H1 (cell line): ENCODE data around the gene SELENOV. TPM values are rescaled to one million over a fixed set of nuclear protein-coding genes. Genes with fewer than 3 reads are reported as not detected.

Source experiments
- CTCF ChIA-PET: fragments of 300-600 bp; sonication (Branson Sonifier 250); formaldehyde crosslinking; loops from one replicate; lab custom pipeline; 2021; ENCODE audit not compliant: partially characterized antibody; lab: Charles Lee
- POLR2A ChIA-PET: fragments of 300-600 bp; sonication (Branson Sonifier 250); formaldehyde crosslinking; loops from one replicate; lab custom pipeline; 2021; ENCODE audit warnings: inconsistent platforms; ENCODE audit not compliant: partially characterized antibody; lab: Charles Lee
- DNase-seq, 2 experiments: peaks; one replicate each; pipeline versions ENCODE4 v3.0.0 to v3.0.0-alpha.2; 2010 to 2022; ENCODE audit warnings: low spot score in 2 of 2, low read depth in 1 of 2, mixed read lengths in 1 of 2
- FAIRE-seq: peaks from 2 replicates; lab custom pipeline; 2011; peaks lifted over from hg19 to GRCh38; lab: Jason Lieb, UNC
- H2AFZ ChIP-seq: 2 replicates; pipeline ENCODE4 v1.8.1; 2012; ENCODE audit warnings: low read length, inconsistent platforms
- H2AK5ac ChIP-seq: 2 replicates; pipeline ENCODE4 v1.6.1; 2013; ENCODE audit warnings: low read depth, low read length
- H2BK120ac ChIP-seq: replicated peaks from 2 replicates; pipeline ENCODE3; 2013; ENCODE audit warnings: low read depth, low read length, inconsistent platforms
- H2BK12ac ChIP-seq: 2 replicates; pipeline ENCODE4 v1.6.1; 2013; ENCODE audit warnings: low read depth, low read length
- H2BK15ac ChIP-seq: 2 replicates; pipeline ENCODE4 v1.6.1; 2013; ENCODE audit warnings: low read length
- H2BK20ac ChIP-seq: 2 replicates; pipeline ENCODE4 v1.6.1; 2013; ENCODE audit warnings: low read length
- H2BK5ac ChIP-seq: 2 replicates; pipeline ENCODE4 v1.6.1; 2013; ENCODE audit warnings: low read depth, low read length
- H3K14ac ChIP-seq: 2 replicates; pipeline ENCODE4 v1.6.1; 2013; ENCODE audit warnings: inconsistent platforms; ENCODE audit not compliant: insufficient read length
- H3K18ac ChIP-seq: 2 replicates; pipeline ENCODE4 v1.6.1; 2013; ENCODE audit warnings: low read length; ENCODE audit errors: extremely low read depth
- H3K23ac ChIP-seq: 2 replicates; pipeline ENCODE4 v1.6.1; 2013; ENCODE audit warnings: inconsistent platforms; ENCODE audit not compliant: insufficient read length
- H3K23me2 ChIP-seq: 2 replicates; pipeline ENCODE4 v1.6.1; 2013; ENCODE audit warnings: low read depth, low read length
- H3K27ac ChIP-seq: 2 replicates; pipeline ENCODE4 v1.6.1; 2011; ENCODE audit warnings: low read depth, low read length, inconsistent platforms
- H3K27me3 ChIP-seq, 4 experiments: replicated peaks in 1 of 4; 1 replicate in 1 of 4; 2 replicates in 3 of 4; pipeline versions ENCODE4 v1.6.1 to v1.8.1; 2011 to 2013; ENCODE audit warnings: low read length in 3 of 4, mild to moderate bottlenecking in 3 of 4, inconsistent platforms in 2 of 4, mixed read lengths in 2 of 4, moderate library complexity in 1 of 4; ENCODE audit not compliant: control insufficient read depth in 3 of 4, insufficient read depth in 3 of 4; ENCODE audit errors: extremely low read depth in 1 of 4
- H3K36me3 ChIP-seq, 4 experiments: 2 replicates each; pipeline versions ENCODE4 v1.6.1 to v1.8.1; 2011 to 2013; ENCODE audit warnings: mild to moderate bottlenecking in 4 of 4, low read length in 3 of 4, moderate library complexity in 2 of 4, control low read depth in 1 of 4, inconsistent platforms in 1 of 4; ENCODE audit not compliant: insufficient read depth in 4 of 4, control insufficient read depth in 2 of 4
- H3K4ac ChIP-seq: replicated peaks from 2 replicates; pipeline ENCODE3; 2013; ENCODE audit warnings: low read length, low read depth, mixed read lengths, inconsistent platforms; ENCODE audit not compliant: insufficient read length
- H3K4me1 ChIP-seq, 4 experiments: replicated peaks in 1 of 4; 1 replicate in 1 of 4; 2 replicates in 3 of 4; pipeline versions ENCODE4 v1.6.1 to v1.8.1; 2011 to 2013; ENCODE audit warnings: low read length in 3 of 4, inconsistent platforms in 2 of 4, mixed read lengths in 1 of 4; ENCODE audit not compliant: insufficient read depth in 4 of 4, control insufficient read depth in 3 of 4
- H3K4me2 ChIP-seq, 2 experiments: 2 replicates each; pipeline versions ENCODE4 v1.6.1 to v1.8.1; 2011 to 2013; ENCODE audit warnings: low read depth in 2 of 2, low read length in 2 of 2, control low read depth in 1 of 2, inconsistent platforms in 1 of 2, mild to moderate bottlenecking in 1 of 2; ENCODE audit not compliant: insufficient read depth in 1 of 2
- H3K4me3 ChIP-seq, 4 experiments: fragments of 200-600, 300-600 bp in 1 of 4; sonication (generic), shearing (Covaris generic), sonication (Bioruptor Twin) in 1 of 4; 2 replicates each; pipeline versions ENCODE4 v1.5.1 to v1.8.1; 2011 to 2016; ENCODE audit warnings: low read length in 4 of 4, low read depth in 3 of 4, control low read depth in 2 of 4, inconsistent platforms in 2 of 4, mild to moderate bottlenecking in 2 of 4, mixed read lengths in 1 of 4, moderate library complexity in 1 of 4; ENCODE audit not compliant: insufficient read depth in 2 of 4; ENCODE audit errors: extremely low read depth in 1 of 4
- H3K56ac ChIP-seq: replicated peaks from 2 replicates; pipeline ENCODE3; 2013; ENCODE audit warnings: low read depth, mild to moderate bottlenecking, mixed read lengths, low read length, inconsistent platforms; ENCODE audit not compliant: insufficient read length
- H3K79me1 ChIP-seq: 2 replicates; pipeline ENCODE4 v1.6.1; 2013; ENCODE audit warnings: low read depth, low read length, control low read depth
- H3K79me2 ChIP-seq, 2 experiments: 2 replicates each; pipeline versions ENCODE4 v1.6.1 to v1.8.1; 2012 to 2013; ENCODE audit warnings: low read length in 2 of 2, mild to moderate bottlenecking in 2 of 2, inconsistent platforms in 1 of 2; ENCODE audit not compliant: insufficient read depth in 2 of 2, control insufficient read depth in 1 of 2
- H3K9ac ChIP-seq, 4 experiments: replicated peaks in 1 of 4; 1 replicate in 1 of 4; 2 replicates in 3 of 4; pipeline versions ENCODE4 v1.6.1 to v1.8.1; 2011 to 2013; ENCODE audit warnings: low read depth in 3 of 4, low read length in 3 of 4, control low read depth in 2 of 4, mild to moderate bottlenecking in 2 of 4, moderate library complexity in 2 of 4, inconsistent platforms in 1 of 4; ENCODE audit errors: extremely low read depth in 1 of 4
- H3K9me3 ChIP-seq, 2 experiments: 2 replicates each; pipeline versions ENCODE4 v1.6.1 to v1.8.1; 2012 to 2013; ENCODE audit warnings: mild to moderate bottlenecking in 2 of 2, moderate library complexity in 2 of 2, control low read depth in 1 of 2, inconsistent platforms in 1 of 2, low read depth in 1 of 2, low read length in 1 of 2, mixed read lengths in 1 of 2; ENCODE audit not compliant: insufficient read depth in 2 of 2
- H4K20me1 ChIP-seq, 2 experiments: replicated peaks in 1 of 2; 2 replicates each; pipeline versions ENCODE3 to v1.8.1; 2011 to 2013; ENCODE audit warnings: inconsistent platforms in 2 of 2, low read length in 2 of 2, mild to moderate bottlenecking in 1 of 2; ENCODE audit not compliant: insufficient read depth in 2 of 2, control insufficient read depth in 1 of 2
- H4K5ac ChIP-seq: 2 replicates; pipeline ENCODE4 v1.6.1; 2013; ENCODE audit warnings: low read length, low read depth, mixed read lengths, inconsistent platforms; ENCODE audit not compliant: insufficient read length
- H4K8ac ChIP-seq: 2 replicates; pipeline ENCODE4 v1.8.0; 2013; ENCODE audit warnings: mild to moderate bottlenecking, moderate library complexity, low read length, inconsistent platforms; ENCODE audit not compliant: insufficient read depth; ENCODE audit errors: extremely low read depth
- H4K91ac ChIP-seq: replicated peaks from 2 replicates; pipeline ENCODE3; 2013; ENCODE audit warnings: low read length, mixed read lengths, inconsistent platforms; ENCODE audit not compliant: insufficient read length
- CBX5 ChIP-seq: fragments of 300-800, 300-1000 bp; sonication (generic); IDR thresholded peaks from 2 replicates; pipeline ENCODE4 v1.7.1; 2016; ENCODE audit warnings: antibody characterized with exemption, low read length, low read depth
- CHD2 ChIP-seq: IDR thresholded peaks from 2 replicates; pipeline ENCODE4 v1.6.1; 2012; ENCODE audit warnings: low read length, improper control_type of control experiment
- KDM5A ChIP-seq: fragments of 200-600 bp; IDR thresholded peaks from 2 replicates; pipeline ENCODE4 v1.7.1; 2012; ENCODE audit warnings: mild to moderate bottlenecking, low read length, inconsistent platforms, mixed read lengths
- SIRT6 ChIP-seq: IDR thresholded peaks from one replicate; pipeline ENCODE4 v1.7.1; 2012; ENCODE audit warnings: low read length, inconsistent platforms
- SIX5 ChIP-seq: IDR thresholded peaks from 2 replicates; pipeline ENCODE4 v1.6.1; 2011; ENCODE audit warnings: mild to moderate bottlenecking, low read depth, low read length
- WGBS, 2 experiments: shearing (Covaris generic) in 1 of 2; methylation state at CpG; one replicate each; pipeline versions ENCODE4 v1.1.6 to v1.1.7; 2013 to 2015; ENCODE audit warnings: low lambda C conversion rate in 2 of 2, mixed read lengths in 2 of 2, inconsistent platforms in 1 of 2, low coverage in 1 of 2, missing lambda C conversion rate in 1 of 2; ENCODE audit not compliant: insufficient replicate concordance in 2 of 2, insufficient coverage in 1 of 2, insufficient read length in 1 of 2; ENCODE audit errors: extremely low coverage in 1 of 2, missing lambda C conversion rate in 1 of 2; 5-methylcytosine and 5-hydroxymethylcytosine counted together
- polyA plus RNA-seq, 7 experiments: library from polyadenylated mRNA; depleted of rRNA in 3 of 7; stranded (reverse) in 5 of 7; unstranded in 2 of 7; fragments of >200 nt in 5 of 7; fragments of 200-250 nt in 2 of 7; gene quantifications; 1 replicate in 5 of 7; 2 replicates in 1 of 7; 4 replicates in 1 of 7; pipeline versions ENCODE4 v1.2.1 to v1.2.3, GENCODE V29; 2011 to 2013; ENCODE audit warnings: missing spikeins in 2 of 7, mixed read lengths in 2 of 7
- total RNA-seq: library from RNA; stranded (reverse); fragmentation: NEBNext Ultra II Directional; extraction: Animal tissue kit (Norgen Biotek cat#: 25700); gene quantifications from 2 replicates; pipeline ENCODE4 v1.2.1, GENCODE V29; 2021

SELENOV gene
- total and polyA plus RNA-seq, 2 of the 8 experiments (the other 6 are each of a cell fraction or from before 2014, with no cell fraction given): 8.4 to 10.7 TPM

- CTCF ChIA-PET: interaction anchor here (0.7 to 10.6 kb wide), 20 partner anchors 9 to 238 kb away, joined by 3 to 101 read pairs (median 5); partner anchors contain the start of genes DLL3 and SELENOV
Observed at GRCh38 chr19:39533791-39534190, 18.9 kb downstream of the SELENOV start.

More at GRCh38 chr19:39533791-39534190, 18.9 kb downstream of the SELENOV start:
- no peaks in the 10 kb centered on the region for H3K36me3 ChIP-seq
- no peak overlapping the region for H3K9ac ChIP-seq
- DNase-seq: no peak
- peaks cover 0 to 3% (median 0%) of the 10 kb centered on the region in 4 experiments; a peak in 1 of 7 replicates for H3K27me3 ChIP-seq
- H3K79me1 ChIP-seq: no peaks in the 10 kb centered on the region
- H2BK12ac ChIP-seq: no peak overlapping the region
- H2BK15ac ChIP-seq: no peak overlapping the region; the same call in 1 of the 2 replicates
- H2BK120ac ChIP-seq: no peak overlapping the region
- no peak overlapping the region for H3K4me3 ChIP-seq
- H3K56ac ChIP-seq: no peak overlapping the region
- no peak overlapping the region for H3K23ac ChIP-seq
- no peak overlapping the region for H3K14ac ChIP-seq
- FAIRE-seq: no peak
- no peak overlapping the region for H3K18ac ChIP-seq
- H4K8ac ChIP-seq: no peak overlapping the region
- H2AK5ac ChIP-seq: no peak overlapping the region
- POLR2A ChIA-PET: interaction anchor here (0.7 to 2.3 kb wide), 12 partner anchors 9 to 635 kb away, joined by 3 to 12 read pairs (median 4); partner anchors contain the start of genes RPS16 and TIMM50
- no peak overlapping the region for H2BK5ac ChIP-seq
- no peak overlapping the region for H3K4ac ChIP-seq
- no peak overlapping the region for H4K91ac ChIP-seq
- no peak overlapping the region for H3K4me2 ChIP-seq
- peaks cover 0 to 4% of the 10 kb centered on the region in 2 experiments; a peak in 1 of 4 replicates for H3K9me3 ChIP-seq
- no peak overlapping the region for H2AFZ ChIP-seq
- no peak overlapping the region for H2BK20ac ChIP-seq
- peaks cover 4% of the 10 kb centered on the region for H3K23me2 ChIP-seq
- H3K79me2 ChIP-seq: peaks cover 0 to 12% of the 10 kb centered on the region in 2 experiments; a peak in 2 of 4 replicates
- H3K4me1 ChIP-seq: no peaks in the 10 kb centered on the region; a peak in 1 of 7 replicates
- no peak overlapping the region for H3K27ac ChIP-seq
- 81% methylated on average over 3 of the region's 3 CpGs; no CpG with 5 or more reads in 1 of the 2 experiments for WGBS, 2 experiments
- no peak overlapping the region for H4K5ac ChIP-seq
- TF ChIP-seq CBX5 (no peak), KDM5A (no peak), SIRT6 (no peak), SIX5 (no peak), CHD2 (no peak)
- H4K20me1 ChIP-seq: peaks cover 0 to 4% of the 10 kb centered on the region in 2 experiments
